22Rv1 (cell line): ENCODE results near the gene JUND.

Source experiments
- ZFX ChIP-seq: fragments of 450-650 bp; IDR thresholded peaks from 2 replicates; pipeline ENCODE4 v1.6.1; 2017; ENCODE audit warnings: antibody characterized with exemption, borderline replicate concordance
- TF ChIP-seq, protein P1 (sequence below): fragments of 450-650 bp; IDR thresholded peaks from 2 replicates; pipeline ENCODE4 v1.5.1; 2017; ENCODE audit warnings: mild to moderate bottlenecking

DNA sequence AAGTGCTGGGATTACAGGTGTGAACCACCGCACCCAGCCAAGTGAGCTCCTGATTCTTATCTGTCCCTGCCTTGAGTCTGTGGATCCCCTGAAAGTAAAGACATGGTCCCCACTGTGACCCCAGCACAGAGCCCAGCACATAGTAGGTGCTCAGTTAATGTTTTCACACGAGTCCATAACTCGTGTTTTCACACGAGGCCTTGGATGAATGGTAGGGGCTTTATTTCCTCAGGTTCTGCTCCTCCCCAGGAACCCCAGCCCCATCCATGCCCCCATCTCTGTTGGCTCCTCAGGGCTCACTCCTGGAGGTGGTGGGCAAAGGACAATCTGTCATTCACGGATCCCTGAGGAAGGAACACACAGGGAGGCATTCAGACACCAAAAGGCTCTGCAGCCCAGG is 31.6 kb downstream of the JUND start:
- TF ChIP-seq, protein P1, sequence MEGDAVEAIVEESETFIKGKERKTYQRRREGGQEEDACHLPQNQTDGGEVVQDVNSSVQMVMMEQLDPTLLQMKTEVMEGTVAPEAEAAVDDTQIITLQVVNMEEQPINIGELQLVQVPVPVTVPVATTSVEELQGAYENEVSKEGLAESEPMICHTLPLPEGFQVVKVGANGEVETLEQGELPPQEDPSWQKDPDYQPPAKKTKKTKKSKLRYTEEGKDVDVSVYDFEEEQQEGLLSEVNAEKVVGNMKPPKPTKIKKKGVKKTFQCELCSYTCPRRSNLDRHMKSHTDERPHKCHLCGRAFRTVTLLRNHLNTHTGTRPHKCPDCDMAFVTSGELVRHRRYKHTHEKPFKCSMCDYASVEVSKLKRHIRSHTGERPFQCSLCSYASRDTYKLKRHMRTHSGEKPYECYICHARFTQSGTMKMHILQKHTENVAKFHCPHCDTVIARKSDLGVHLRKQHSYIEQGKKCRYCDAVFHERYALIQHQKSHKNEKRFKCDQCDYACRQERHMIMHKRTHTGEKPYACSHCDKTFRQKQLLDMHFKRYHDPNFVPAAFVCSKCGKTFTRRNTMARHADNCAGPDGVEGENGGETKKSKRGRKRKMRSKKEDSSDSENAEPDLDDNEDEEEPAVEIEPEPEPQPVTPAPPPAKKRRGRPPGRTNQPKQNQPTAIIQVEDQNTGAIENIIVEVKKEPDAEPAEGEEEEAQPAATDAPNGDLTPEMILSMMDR = no peak
- TF ChIP-seq ZFX = no peak
